CD4-positive, alpha-beta T cell treated with Interleukin-21 for 1 hour (primary cell): ENCODE results near the gene RASSF1.
"Not testable (repeated sequence)": the region's sequence is repeated elsewhere in the genome, so short reads cannot be mapped to it uniquely, and the experiment has no call there.

Experiments used
- DNase-seq: peaks from one replicate; pipeline ENCODE4 v3.0.0-alpha.2; 2020

RASSF1 gene

DNA sequence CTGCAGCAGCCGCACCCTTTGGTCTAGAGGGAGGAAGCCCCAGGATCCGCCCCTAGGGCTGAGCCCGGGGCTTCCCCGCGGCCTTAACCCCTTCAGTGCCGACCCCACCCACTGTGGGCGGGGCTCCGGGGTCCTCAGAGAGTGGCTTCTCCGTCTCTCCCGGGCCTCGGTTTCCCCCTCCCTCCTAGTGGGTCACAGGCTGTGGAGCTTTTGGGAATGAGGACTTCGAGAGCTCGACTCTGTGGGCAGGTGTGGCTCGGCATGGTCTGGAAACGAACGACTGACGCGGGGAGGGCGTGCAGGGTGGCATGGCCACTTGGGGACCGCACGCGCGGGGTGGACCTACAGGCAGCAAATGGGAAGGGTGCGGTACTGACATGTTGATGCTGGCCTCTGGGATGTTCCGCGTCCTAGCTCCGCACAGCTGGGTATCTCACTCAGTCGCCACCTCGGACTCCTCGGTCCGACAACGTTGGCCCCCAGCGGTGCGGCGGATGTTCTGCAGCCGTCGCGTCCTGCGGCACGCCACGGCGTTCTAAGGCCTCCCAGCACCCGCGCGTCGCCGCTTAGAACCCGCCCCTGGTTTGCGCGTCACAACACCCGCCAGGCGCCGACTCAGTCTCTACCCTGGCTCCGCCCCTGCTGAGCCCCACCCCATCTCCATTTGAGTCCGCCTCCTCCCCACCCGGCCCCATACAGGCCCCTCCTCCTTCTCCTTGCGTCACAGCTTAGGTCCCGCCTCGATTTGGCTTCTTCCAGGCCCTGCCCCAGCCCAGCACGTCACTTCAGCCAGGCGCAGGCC, 41.6 kb downstream of the RASSF1 start, which contains the start of the genes HYAL3 and NAA80:
TSS of gene HYAL3 (minus strand) at position 570 of the 802 bp plus-strand sequence. CDS start 3,803 bp downstream, outside the sequence.
TSS of gene NAA80 (minus strand) at position 570 of the 802 bp plus-strand sequence. CDS start 1,942 bp downstream, outside the sequence.
- DNase-seq = peak; percentile 100

DNA sequence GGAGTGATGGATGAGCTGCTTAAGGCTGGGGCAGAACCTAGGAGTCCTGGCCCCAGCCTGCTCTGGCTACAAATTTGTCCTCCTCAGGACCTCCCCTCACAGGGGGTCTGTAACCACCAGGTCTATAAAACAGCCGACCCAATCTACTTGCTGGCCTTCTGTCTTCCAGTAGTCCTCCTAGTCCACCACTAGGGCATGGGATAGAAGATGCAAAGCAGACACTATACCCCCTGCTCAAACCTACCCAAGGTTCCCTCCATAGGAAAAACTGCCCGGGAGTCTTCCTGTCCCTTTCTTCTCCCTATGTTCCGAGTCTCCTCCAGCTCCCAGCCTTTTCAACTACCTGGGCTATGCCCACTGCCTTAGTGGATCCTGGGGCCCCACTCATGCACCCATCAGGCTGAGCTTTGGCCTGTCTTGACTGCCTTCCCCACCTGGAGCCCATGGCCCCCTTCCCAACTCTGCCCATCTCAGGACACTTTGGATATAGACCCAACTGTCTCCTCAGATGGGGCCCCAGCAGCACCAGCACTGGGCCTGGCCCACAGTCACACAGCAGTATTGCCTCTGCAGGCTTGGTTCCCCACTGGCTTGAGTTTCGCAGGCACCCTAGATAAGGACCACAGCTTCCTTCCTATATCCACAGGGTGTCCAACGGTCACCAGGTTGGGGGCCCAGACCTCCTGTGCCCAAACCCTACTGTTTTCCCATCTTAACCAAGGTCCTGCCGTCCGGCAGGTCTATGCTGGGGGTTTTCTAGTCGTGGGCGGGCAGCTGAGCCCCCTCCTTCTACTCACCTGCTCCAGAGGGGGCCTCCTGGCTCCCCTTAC, 42.5 kb downstream of the RASSF1 start:
- no peak for DNase-seq

DNA sequence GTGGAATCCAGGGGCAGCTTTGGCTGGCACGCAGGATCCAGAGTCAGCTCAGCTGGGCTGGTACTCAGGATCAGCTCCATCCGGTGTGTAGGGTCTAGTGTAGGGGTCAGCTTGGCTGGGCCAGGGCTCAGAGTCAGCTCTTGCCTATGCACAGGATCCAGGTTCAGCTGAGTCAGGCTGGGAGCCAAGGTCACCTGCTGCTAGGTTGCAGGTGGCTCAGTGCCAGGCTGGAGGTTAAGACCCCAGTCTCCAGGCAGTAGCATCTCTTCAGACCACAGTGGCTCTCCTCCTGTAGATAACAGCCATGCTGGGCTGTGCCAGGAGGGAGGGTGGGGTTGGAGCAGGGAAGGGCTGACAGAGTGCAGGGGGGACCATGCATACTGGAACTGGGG, 43.3 kb downstream of the RASSF1 start:
- DNase-seq = no peak

DNA sequence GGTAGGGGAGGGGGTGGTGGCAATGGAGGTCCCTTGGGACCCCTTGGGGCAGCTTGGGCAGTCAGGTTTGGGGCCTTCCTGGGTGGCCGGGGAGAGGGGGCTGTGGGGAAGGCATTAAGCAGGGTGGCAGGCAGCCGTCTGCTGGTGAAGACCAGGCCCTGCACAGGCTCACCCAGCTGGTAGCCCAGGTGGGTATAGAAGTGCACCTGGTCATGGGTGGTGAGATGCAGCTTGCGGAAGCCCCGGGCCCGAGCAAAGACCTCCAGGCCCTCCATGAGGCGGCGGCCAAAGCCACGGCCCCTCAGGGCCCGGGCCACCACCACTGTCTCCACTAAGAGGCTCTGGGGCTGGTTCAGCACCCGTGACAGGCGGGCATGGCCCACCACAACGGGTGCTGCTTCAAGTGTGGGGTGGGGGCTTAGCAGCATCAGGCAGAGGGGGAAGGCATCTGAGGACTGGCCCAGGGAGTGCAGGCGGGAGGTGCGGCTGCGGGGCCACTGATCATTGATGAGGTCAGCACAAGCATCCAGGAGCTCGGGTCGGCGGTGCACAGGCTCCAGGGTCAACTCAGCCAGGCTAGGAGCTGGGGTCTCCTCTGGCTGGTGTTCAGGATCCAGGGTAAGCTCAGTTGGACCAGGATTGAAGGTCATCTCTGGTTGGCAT, 43.8 kb downstream of the RASSF1 start:
- no peak for DNase-seq

DNA sequence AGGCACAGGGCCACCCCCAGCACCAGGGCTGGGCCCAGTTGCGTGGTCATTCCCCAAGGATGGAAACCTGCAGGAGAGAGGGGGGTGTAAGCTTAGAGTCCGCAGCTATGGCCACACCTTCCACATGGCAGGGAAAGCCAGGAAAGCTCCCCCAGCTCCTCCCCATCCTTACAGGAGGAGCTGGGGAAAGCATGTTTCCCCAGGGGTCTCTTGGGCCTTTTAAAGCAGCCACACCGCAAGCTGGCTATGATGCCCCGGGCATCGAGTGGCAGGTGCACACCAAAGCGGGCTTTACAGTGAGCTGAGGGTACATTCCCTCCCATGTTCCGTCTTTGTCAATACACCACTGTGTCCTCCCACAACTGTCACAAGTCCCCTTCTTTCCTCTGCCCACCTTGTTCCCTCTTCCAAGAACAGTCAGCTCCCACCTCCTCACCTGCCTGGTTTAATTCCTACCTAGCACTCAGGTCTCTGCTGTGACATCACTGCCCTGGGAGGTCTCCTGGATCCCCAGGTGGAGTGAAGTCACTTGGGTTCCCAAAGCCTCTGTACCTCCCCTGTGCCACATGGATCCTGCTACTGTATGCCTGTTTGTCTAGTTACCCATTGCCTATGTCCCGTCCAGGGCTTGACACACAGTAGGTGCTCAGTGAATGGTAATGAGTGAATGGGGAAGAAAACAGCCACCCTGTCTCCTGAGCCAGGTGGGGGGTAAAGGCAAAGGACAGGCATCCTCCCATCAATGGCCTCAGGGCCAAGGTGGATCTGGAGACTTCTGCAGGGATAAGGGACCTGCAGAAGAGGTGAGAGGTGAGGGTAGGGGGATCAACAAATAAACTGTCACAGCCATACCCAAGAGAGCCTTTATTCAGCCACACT, 44.8 kb downstream of the RASSF1 start:
- DNase-seq = no peak

DNA sequence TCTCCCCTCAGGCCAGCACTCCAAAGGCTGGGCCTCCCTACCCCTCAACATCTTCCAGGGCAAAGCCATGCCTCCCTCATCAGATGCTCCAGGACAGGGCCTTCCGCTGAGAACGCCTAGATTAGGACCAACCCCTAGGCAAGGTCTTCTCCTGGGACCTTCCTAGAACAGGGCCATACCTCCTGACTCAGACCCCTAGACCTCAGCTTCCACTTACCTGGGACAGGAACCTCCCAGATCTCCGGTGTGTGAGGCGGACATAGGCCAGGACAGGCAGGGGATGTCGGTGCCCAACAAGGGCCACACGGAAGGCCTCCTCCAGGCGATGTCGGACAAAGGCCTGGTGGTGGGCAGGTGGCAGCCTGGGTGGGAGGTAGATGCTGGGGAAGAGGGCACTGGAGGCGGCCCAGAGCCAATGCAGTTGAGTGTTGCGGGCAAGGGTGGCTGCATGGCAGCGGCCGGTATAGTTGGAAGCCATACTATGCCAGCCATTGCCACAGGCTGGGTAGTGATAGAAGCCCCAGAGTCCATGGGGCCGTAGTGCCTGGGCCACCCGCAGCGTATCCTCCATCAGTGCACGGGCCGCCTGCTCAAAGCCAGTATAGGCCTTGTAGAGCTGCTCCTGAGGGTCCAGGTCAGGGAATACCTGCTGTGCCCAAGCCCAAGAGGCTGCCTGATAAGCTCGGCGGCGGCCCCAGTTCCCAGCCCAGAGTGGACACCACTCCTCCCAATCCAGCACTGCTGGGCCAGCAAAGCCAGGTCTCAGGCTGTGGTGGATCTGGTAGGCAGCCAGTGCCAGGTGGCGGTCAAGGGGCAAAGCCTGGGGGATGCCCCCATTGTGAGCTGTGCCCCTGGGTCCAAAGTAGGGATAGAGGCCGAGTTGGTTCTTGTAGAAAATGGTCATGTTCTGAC, 45.9 kb downstream of the RASSF1 start:
- DNase-seq = no peak

DNA sequence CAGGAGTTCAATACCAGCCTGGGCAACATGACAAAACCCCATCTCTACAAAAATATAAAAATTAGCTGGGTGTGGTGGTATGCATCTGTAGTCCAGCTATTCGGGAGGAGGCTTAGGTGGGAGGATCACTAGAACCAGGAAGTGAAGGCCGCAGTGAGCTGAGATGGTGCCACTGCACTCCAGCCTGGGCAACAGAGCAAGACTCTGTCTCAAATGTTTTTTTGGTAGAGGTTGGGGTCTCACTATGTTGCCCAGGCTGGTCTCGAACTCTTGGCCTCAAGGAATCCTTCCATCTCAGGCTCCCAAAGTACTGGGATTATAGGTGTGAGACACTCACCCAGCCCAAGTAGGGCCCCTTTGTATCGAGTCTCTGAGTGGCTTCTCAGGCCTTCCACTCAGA, 46.5 kb downstream of the RASSF1 start:
- no peak for DNase-seq

DNA sequence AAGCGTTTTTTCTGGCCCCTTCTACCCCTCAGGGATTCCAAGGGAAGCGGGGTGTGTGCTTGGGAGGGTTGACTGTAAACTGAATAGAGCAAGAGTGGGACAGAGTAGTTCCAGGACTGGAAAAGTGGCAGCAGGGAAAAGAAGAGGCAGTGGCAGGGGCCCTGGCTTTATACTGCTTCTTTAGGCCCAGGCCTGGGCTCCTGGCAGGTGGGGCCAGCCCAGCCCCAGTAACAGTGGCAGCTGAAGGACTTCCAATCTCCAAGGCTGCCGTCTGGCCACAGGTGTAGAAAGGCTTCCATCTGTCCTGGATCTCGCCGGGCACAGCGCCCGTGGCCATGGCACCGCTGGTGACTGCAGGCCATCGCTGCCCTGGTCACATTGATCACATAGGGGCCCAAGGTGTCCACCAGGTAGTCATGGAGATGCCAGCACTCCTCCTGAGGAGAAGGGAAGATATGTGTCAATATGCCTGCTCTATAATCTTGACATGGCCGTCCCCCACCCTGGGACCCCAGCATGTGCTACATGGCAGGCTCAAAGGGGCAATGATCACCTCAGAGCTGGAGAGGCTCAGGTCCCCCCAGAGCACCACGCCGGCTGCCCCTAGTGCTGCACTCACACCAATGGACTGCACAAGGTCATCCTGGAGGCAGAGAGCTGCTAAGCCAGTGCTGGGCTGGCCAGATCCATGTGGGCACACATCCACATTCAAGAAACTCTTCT, 47.4 kb downstream of the RASSF1 start:
- no peak for DNase-seq

DNA sequence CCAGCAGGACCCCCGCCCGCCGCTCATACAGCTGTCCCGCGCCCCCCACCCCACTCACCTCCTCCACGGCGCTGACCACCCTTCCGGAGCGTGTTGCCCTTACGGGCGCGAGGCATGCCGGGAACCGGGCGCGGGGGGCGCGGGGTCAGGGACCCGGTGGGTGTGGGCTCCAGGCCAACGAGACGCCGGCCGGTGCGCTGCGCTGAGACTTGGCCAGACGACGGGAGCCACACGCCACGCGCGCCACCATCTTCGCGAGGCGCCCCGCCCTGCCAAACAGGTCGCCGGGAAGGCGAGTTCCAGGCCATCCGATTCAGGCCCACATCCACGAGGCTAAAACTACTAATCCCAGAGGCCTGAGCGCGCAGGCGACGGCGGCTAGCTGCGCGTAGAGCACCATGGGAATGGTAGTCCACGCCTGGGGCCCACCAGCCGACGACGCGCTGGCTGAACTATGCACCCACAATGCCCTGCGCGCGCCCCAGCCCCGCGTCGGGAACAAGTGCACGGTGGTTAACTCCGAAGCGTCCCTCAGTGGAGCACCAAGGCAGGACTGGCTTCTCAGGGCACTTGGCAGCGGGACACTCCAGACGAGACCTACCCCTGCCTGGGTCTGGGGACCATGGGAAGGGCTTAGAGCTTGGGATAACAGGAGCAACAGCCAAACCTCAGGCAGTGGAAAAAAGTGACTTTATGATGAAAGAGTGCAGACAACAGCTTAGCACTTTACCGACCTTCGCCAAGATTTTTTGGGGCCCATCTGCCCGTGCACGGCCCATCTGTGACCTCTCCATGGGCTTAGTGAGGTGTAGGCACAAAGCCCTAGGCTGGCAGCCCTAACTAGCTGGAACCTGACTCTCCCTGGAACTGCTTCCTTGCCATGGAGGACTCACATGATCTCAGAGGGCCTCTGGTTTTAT, 48.2 kb downstream of the RASSF1 start, which contains the start of gene IFRD2:
TSS of gene IFRD2 (minus strand) at position 271 of the 920 bp plus-strand sequence. CDS start at position 116, 155 bp downstream.
- DNase-seq = peak; percentile 97

DNA sequence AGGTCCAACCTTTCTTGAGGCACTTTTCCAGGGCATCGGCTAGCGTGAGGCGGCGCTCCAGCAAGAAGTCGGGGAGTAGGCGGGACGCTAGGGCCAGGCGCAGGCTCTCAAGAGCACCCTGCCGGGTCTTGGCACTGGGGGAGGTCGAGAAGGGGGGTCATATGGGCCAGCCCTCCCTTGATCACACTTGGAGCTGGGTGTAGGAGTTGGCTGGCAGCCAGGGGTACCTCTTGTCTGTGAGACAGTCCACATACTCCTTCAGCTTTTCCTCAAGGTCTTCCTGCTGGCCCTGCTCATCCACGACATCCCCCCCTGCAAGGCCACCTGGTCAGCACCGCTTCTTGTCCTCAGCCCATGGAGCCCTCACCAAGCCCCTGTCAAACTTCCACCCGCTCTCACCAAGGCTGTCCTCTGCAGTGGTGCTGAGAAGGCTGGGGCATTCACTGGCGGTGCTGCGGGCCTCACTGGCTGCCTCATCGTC, 50.4 kb downstream of the RASSF1 start:
- DNase-seq = no peak

DNA sequence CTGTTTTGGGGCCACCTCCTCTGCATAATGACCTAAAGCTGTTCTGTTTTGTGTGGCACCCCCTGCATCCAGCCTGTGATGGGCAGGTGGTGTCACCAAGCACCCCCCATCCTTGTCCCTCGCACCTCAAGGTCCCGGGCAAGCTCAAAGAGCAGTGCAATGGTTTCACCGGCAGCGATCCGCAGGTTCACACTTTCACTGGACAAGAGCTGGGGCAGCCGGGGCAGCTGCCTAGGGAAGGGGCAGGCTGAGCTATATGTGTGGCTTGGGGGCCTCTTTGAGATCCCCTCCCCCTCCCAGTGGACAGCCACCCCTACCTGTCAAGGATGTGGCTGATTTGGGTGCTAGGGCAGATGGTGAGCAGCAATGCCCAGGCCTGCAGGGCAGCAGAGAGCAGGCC, 51.5 kb downstream of the RASSF1 start:
- no peak for DNase-seq

DNA sequence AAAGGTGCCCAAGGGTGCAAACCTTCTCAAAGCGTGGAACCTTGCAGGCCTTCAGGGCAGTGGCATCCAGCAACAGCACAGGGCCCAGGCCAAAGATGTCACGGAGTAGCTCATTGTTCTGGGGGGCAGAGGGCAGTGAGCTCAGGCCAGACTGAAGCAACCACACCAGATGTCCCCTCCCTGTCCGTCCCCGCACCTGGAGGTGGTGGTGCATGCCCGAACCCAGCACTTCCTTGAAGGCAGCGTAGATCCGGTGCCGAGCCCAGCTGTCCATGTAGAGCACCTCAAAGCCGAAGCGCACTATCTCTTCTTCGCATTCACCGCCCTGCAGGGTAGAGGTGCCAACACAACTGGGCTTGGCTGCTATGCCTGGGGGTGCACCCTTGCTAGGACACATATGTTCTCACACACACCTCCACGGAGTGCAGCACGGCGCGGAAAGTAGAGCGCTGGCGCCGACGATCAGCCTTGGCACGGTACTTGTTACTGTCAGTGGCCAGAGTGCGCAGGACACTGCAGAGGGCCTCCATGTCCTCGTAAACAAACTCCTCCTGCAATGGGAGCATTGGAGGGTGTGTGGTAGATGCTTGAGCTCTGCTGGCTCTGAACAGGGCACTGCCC, 52.1 kb downstream of the RASSF1 start:
- no peak for DNase-seq

DNA sequence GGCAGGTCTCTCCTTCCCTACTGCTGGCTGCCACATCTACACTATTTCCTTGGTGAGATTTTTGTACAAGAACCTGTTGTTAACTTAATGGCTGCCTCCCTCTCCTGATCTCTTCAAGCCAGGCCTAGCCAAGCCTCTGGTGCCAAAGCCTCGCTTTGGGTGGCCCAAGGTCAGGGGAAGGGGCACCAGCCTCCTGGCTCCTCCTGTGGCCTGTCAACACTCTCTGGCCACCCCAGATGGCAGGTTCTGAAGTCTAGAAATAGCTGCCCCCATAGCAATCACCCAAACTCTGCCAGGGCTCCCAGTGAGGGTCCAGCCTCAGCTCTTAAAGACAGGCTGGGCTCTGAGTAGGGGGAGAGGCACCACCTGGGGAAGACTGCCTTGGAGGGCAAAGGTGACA, 53.4 kb downstream of the RASSF1 start:
- DNase-seq = no peak

DNA sequence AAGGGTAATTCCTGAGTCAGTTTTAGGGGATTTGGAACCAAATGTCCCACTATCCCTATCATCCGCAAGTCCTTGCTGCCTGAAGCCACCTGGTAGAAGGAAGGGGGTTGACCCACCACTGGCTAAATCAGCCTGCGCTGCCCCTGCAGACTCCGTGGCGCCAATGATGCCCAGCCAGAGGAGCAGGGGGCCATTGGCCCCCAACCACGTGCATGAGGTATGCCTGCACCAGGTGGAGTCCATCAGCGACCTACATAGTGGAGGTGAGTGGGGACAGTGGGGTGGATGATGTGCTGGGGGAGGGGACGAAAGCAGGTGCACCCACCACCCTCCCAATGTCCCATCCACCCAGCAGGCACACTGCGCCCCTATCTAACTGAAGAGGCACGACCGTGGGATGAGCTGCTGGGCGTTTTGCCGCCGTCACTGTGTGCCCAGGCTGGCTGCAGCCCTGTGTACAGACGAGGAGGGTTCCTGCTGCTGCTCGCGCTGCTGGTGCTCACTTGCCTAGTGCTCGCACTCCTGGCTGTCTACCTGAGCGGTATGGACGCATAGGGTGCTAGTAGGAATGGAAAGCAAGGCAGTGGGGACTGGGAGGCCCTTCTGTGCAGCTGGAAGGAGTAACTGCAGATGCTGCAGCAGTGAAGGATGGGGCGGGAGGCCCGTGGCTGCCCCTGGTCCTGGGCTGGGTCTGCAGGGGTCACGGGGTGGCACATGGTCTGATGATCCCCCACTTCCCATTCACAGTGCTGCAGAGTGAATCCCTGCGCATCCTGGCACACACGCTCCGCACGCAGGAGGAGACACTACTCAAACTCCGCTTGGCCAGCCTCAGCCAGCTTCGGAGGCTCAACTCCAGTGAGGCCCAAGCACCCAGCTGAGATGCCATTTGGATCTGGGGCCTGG, 54.1 kb downstream of the RASSF1 start:
- DNase-seq = no peak

DNA sequence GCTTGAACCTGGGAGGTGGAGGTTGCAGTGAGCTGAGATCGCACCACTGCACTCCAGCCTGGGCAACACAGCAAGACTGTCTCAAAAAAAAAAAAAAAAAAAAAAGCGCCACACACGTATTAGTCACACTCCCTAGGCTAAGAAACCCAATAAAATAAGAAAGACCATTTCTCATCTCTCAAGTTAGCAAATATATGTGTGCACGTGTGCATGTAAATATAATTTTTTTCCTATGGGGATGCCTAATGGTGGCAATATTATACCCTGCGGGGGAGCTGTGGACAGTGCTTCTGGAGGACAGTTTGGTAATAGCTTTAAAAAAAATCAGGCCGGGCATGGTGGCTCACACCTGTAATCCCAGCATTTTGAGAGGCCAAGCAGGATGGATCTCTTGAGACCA, 56.5 kb downstream of the RASSF1 start:
- DNase-seq = not testable (repeated sequence)
